B cell (primary cell): ENCODE data around the gene SIPA1L3. TPM values are rescaled to one million over a fixed set of nuclear protein-coding genes. Genes with fewer than 3 reads are reported as not detected.

ENCODE experiments used
- ATAC-seq: fragments of 200-7000 bp; cut with Tn5 transposase; one replicate; pipeline ENCODE4 v1.10.0; 2021; ENCODE audit warnings: low read depth, mild to moderate bottlenecking, moderate number of reproducible peaks, moderate library complexity
- CTCF ChIA-PET: fragments of 350-600 bp; sonication (Branson Sonifier 250); formaldehyde crosslinking; loops from one replicate; lab custom pipeline; 2021; ENCODE audit warnings: antibody characterized with exemption, inconsistent platforms; lab: Charles Lee
- POLR2A ChIA-PET: fragments of 350-600 bp; sonication (Branson Sonifier 250); formaldehyde crosslinking; loops from one replicate; lab custom pipeline; 2021; ENCODE audit warnings: antibody characterized with exemption; lab: Charles Lee
- DNase-seq: peaks from one replicate; pipeline ENCODE4 v3.0.0; 2013
- H2AFZ ChIP-seq: 2 replicates; pipeline ENCODE4 v1.6.1; 2012; ENCODE audit warnings: mild to moderate bottlenecking, low read depth, low read length; ENCODE audit not compliant: insufficient read depth, poor library complexity, severe bottlenecking
- H3K27ac ChIP-seq, 2 donors: 1 replicate in 1 of 2; 2 replicates in 1 of 2; pipeline ENCODE4 v1.5.1; 2012 to 2013; ENCODE audit warnings: low read length in 2 of 2, mild to moderate bottlenecking in 2 of 2, moderate library complexity in 1 of 2
- H3K27me3 ChIP-seq, 4 experiments: fragments of 200-600 bp in 1 of 4; sonication (generic) in 1 of 4; replicated peaks in 1 of 4; 1 replicate in 2 of 4; 2 replicates in 2 of 4; pipeline versions ENCODE4 v1.6.1 to v1.7.0; 2013 to 2016; ENCODE audit warnings: low read length in 3 of 4, mild to moderate bottlenecking in 2 of 4, mixed read lengths in 1 of 4, moderate library complexity in 1 of 4; ENCODE audit not compliant: insufficient read depth in 4 of 4, control insufficient read depth in 3 of 4; ENCODE audit errors: control extremely low read depth in 1 of 4
- H3K36me3 ChIP-seq, 2 experiments: replicated peaks in 1 of 2; 1 replicate in 1 of 2; 2 replicates in 1 of 2; pipeline versions ENCODE4 v1.6.1 to v1.7.1; 2013; ENCODE audit warnings: low read length in 1 of 2; ENCODE audit not compliant: insufficient read depth in 2 of 2, control insufficient read depth in 1 of 2; ENCODE audit errors: control extremely low read depth in 1 of 2, extremely low read depth in 1 of 2
- H3K4me1 ChIP-seq, 2 donors: fragments of 200-600 bp in 1 of 2; sonication (generic) in 1 of 2; 1 replicate in 1 of 2; 2 replicates in 1 of 2; pipeline versions ENCODE4 v1.5.1 to v1.6.1; 2013 to 2017; ENCODE audit warnings: low read length in 2 of 2; ENCODE audit not compliant: control insufficient read depth in 2 of 2, insufficient read depth in 2 of 2
- H3K4me2 ChIP-seq: replicated peaks from 2 replicates; pipeline ENCODE3; 2012; ENCODE audit warnings: mild to moderate bottlenecking, low read depth, low read length; ENCODE audit not compliant: poor library complexity, severe bottlenecking
- H3K4me3 ChIP-seq, 5 experiments: fragments of 200-600 bp in 1 of 5; sonication (generic) in 1 of 5; 1 replicate in 3 of 5; 2 replicates in 2 of 5; pipeline versions ENCODE4 v1.5.1 to v1.7.0; 2011 to 2016; ENCODE audit warnings: low read length in 4 of 5, mild to moderate bottlenecking in 4 of 5, low read depth in 2 of 5, control low read depth in 1 of 5, moderate library complexity in 1 of 5; ENCODE audit not compliant: insufficient read depth in 1 of 5; ENCODE audit errors: control extremely low read depth in 1 of 5, extremely low read depth in 1 of 5
- H3K79me2 ChIP-seq: fragments of 200-600 bp; sonication (generic); one replicate; pipeline ENCODE4 v1.6.0; 2016; ENCODE audit warnings: low read length; ENCODE audit not compliant: control insufficient read depth, insufficient read depth
- H3K9ac ChIP-seq: fragments of 200-600 bp; sonication (generic); 2 replicates; pipeline ENCODE4 v1.6.1; 2017; ENCODE audit warnings: mild to moderate bottlenecking, low read length, moderate library complexity
- H3K9me3 ChIP-seq, 3 donors: one replicate each; pipeline versions ENCODE4 v1.6.1 to v1.7.1; 2013; ENCODE audit warnings: low read length in 2 of 3; ENCODE audit not compliant: control insufficient read depth in 2 of 3, insufficient read depth in 1 of 3; ENCODE audit errors: control extremely low read depth in 1 of 3
- H4K20me1 ChIP-seq: 2 replicates; pipeline ENCODE4 v1.6.0; 2012; ENCODE audit warnings: mild to moderate bottlenecking, low read length; ENCODE audit not compliant: insufficient read depth, control insufficient read depth, poor library complexity, severe bottlenecking
- H3K27ac Mint-ChIP-seq: one replicate; pipeline ENCODE4 v1.8.0; 2021; ENCODE audit warnings: mixed read lengths
- H3K27me3 Mint-ChIP-seq: one replicate; pipeline ENCODE4 v1.8.0; 2021; ENCODE audit warnings: mixed read lengths
- H3K4me1 Mint-ChIP-seq: one replicate; pipeline ENCODE4 v1.8.0; 2021; ENCODE audit warnings: mixed read lengths
- H3K4me3 Mint-ChIP-seq: one replicate; pipeline ENCODE4 v1.8.0; 2021; ENCODE audit warnings: mixed read lengths
- H3K9me3 Mint-ChIP-seq: one replicate; pipeline ENCODE4 v1.8.0; 2022; ENCODE audit warnings: mixed read lengths; ENCODE audit not compliant: insufficient read depth
- EZH2 ChIP-seq: IDR thresholded peaks from 2 replicates; pipeline ENCODE4 v1.6.1; 2012; ENCODE audit warnings: borderline replicate concordance, low read depth, mild to moderate bottlenecking, moderate library complexity, low read length; ENCODE audit not compliant: insufficient read depth, poor library complexity, severe bottlenecking
- WGBS: methylation state at CpG from one replicate; pipeline ENCODE4 v1.1.5; 2013; ENCODE audit warnings: missing lambda C conversion rate; ENCODE audit not compliant: insufficient coverage; 5-methylcytosine and 5-hydroxymethylcytosine counted together
- intact Hi-C: fragments of 100-400 bp; cut with micrococcal nuclease; formaldehyde crosslinking; loops from one replicate; pipeline ENCODE4 v1.10.0; 2022
- polyA plus RNA-seq: library from polyadenylated mRNA; depleted of rRNA; stranded (reverse); fragments of >200 nt; gene quantifications from 2 replicates; pipeline ENCODE4 v1.2.3, GENCODE V29; 2012
- total RNA-seq, 2 donors: library from RNA; stranded (reverse); fragments of 120-200 nt in 1 of 2; gene quantifications; 1 replicate in 1 of 2; 2 replicates in 1 of 2; pipeline versions ENCODE4 v1.2.3 to v1.2.4, GENCODE V29; 2013 to 2022
- TF ChIP-seq, protein P1 (sequence below): fragments of 200-600 bp; IDR thresholded peaks from one replicate; pipeline ENCODE4 v1.8.0; 2022; ENCODE audit warnings: antibody characterized with exemption, mild to moderate bottlenecking

Gene SIPA1L3
- total and polyA plus RNA-seq, 2 donors (not counting 1 experiment from before 2014, with no cell fraction given), result 48.3 to 295 TPM

DNA sequence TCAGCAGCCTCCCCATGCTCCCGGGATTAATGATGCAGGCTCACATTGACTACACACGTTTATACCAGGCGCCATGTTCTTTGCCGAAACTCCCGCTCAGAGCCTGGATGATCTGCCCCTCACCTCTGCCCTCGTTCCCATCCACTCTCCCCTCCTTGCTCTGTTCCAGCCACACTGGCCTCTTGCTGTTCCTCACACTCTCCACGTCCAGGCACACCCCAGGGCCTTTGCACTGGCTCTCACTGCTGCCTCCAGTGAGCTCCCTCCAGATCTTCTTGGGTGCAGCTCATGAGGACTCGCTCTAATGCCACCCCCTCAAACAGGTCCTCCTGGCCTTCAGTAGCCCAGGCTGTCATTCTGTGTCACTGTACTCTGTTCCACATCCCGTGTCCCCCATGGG is 277.8 kb downstream of the SIPA1L3 start:
- Histone ChIP-seq H3K27me3 (no peaks in the 10 kb centered on the region), H3K9ac (no peak overlapping the region), H3K4me3 (no peak overlapping the region), H3K27ac (no peak overlapping the region), H3K4me1 (no peaks in the 10 kb centered on the region), H3K4me2 (no peak overlapping the region), H3K79me2 (peaks cover 16% of the 10 kb centered on the region), H3K9me3 (peaks cover 4 to 10% (median 6%) of the 10 kb centered on the region in 3 donors), H2AFZ (no peak overlapping the region), H4K20me1 (peaks cover 73% of the 10 kb centered on the region), H3K36me3 (peaks cover 17 to 66% of the 10 kb centered on the region in 2 experiments)
- Mint-ChIP-seq H3K9me3 (no peaks in the 10 kb centered on the region), H3K27ac (no peak overlapping the region), H3K4me3 (no peak overlapping the region), H3K4me1 (peaks cover 6% of the 10 kb centered on the region), H3K27me3 (no peaks in the 10 kb centered on the region)
- no peak for DNase-seq
- intact Hi-C loops, result no loop called here
- POLR2A ChIA-PET, result no interaction called here
- CTCF ChIA-PET, result no interaction called here
- WGBS, result 96% methylated on average over 9 of the region's 9 CpGs
- TF ChIP-seq, protein P1, sequence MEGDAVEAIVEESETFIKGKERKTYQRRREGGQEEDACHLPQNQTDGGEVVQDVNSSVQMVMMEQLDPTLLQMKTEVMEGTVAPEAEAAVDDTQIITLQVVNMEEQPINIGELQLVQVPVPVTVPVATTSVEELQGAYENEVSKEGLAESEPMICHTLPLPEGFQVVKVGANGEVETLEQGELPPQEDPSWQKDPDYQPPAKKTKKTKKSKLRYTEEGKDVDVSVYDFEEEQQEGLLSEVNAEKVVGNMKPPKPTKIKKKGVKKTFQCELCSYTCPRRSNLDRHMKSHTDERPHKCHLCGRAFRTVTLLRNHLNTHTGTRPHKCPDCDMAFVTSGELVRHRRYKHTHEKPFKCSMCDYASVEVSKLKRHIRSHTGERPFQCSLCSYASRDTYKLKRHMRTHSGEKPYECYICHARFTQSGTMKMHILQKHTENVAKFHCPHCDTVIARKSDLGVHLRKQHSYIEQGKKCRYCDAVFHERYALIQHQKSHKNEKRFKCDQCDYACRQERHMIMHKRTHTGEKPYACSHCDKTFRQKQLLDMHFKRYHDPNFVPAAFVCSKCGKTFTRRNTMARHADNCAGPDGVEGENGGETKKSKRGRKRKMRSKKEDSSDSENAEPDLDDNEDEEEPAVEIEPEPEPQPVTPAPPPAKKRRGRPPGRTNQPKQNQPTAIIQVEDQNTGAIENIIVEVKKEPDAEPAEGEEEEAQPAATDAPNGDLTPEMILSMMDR, result no peak
- no peak for TF ChIP-seq EZH2
- ATAC-seq, result no peak

GRCh38 chr19:38185562-38185961 is 278.6 kb downstream of the SIPA1L3 start:
- peaks cover 0 to 2% (median 2%) of the 10 kb centered on the region in 3 donors for H3K9me3 ChIP-seq
- ChIA-PET CTCF (no interaction called here), POLR2A (no interaction called here)
- peaks cover 75% of the 10 kb centered on the region for H4K20me1 ChIP-seq
- H3K4me3 ChIP-seq, result no peak overlapping the region
- no peak for DNase-seq
- H3K4me3 Mint-ChIP-seq, result no peak overlapping the region
- no peaks in the 10 kb centered on the region for H3K9me3 Mint-ChIP-seq
- H3K36me3 ChIP-seq, result peaks cover 16 to 67% of the 10 kb centered on the region in 2 experiments
- 73% methylated on average over 8 of the region's 10 CpGs for WGBS
- TF ChIP-seq, protein P1, result no peak
- no peak for TF ChIP-seq EZH2
- intact Hi-C loops, result no loop called here
- H3K79me2 ChIP-seq, result peaks cover 16% of the 10 kb centered on the region
- H3K4me2 ChIP-seq, result no peak overlapping the region
- no peak overlapping the region for H3K27ac ChIP-seq
- ATAC-seq, result no peak
- no peak overlapping the region for H2AFZ ChIP-seq
- no peaks in the 10 kb centered on the region for H3K27me3 Mint-ChIP-seq
- no peak overlapping the region for H3K27ac Mint-ChIP-seq
- no peak overlapping the region for H3K9ac ChIP-seq
- H3K4me1 ChIP-seq, result no peaks in the 10 kb centered on the region
- H3K27me3 ChIP-seq, result no peaks in the 10 kb centered on the region
- peaks cover 9% of the 10 kb centered on the region for H3K4me1 Mint-ChIP-seq
